Hepatocyte (in vitro differentiated cells): ENCODE results near the gene ADIPOR2. TPM values are rescaled to one million over a fixed set of nuclear protein-coding genes. Genes with fewer than 3 reads are reported as not detected.
"Not testable (repeated sequence)": the region's sequence is repeated elsewhere in the genome, so short reads cannot be mapped to it uniquely, and the experiment has no call there.

Experiments
- DNase-seq: peaks from one replicate; pipeline ENCODE4 v3.0.0-alpha.2; 2016; ENCODE audit warnings: low spot score
- H2AFZ ChIP-seq: fragments of 200-600 bp; sonication (generic); 2 replicates; pipeline ENCODE4 v1.6.0; 2016; ENCODE audit warnings: antibody characterized with exemption, mild to moderate bottlenecking
- H3K27ac ChIP-seq: fragments of 200-600 bp; sonication (generic); 2 replicates; pipeline ENCODE4 v1.5.1; 2016; ENCODE audit warnings: mild to moderate bottlenecking
- H3K27me3 ChIP-seq: fragments of 200-600 bp; sonication (generic); 2 replicates; pipeline ENCODE4 v1.6.1; 2016
- H3K36me3 ChIP-seq: fragments of 200-600 bp; sonication (generic); replicated peaks from 2 replicates; pipeline ENCODE4 v1.5.1; 2016; ENCODE audit warnings: low read depth; ENCODE audit not compliant: insufficient read depth
- H3K4me1 ChIP-seq: fragments of 200-600 bp; sonication (generic); 2 replicates; pipeline ENCODE4 v1.5.1; 2016; ENCODE audit warnings: mild to moderate bottlenecking, moderate library complexity; ENCODE audit not compliant: insufficient read depth
- H3K4me2 ChIP-seq: fragments of 200-600 bp; sonication (generic); 2 replicates; pipeline ENCODE4 v1.6.0; 2016
- H3K4me3 ChIP-seq: fragments of 200-600 bp; sonication (generic); 2 replicates; pipeline ENCODE4 v1.5.1; 2016; ENCODE audit warnings: mild to moderate bottlenecking
- H3K79me2 ChIP-seq: fragments of 200-600 bp; sonication (generic); 2 replicates; pipeline ENCODE4 v1.6.0; 2017; ENCODE audit warnings: mild to moderate bottlenecking
- H3K9me2 ChIP-seq: fragments of 200-600 bp; sonication (generic); replicated peaks from 2 replicates; pipeline ENCODE4 v1.6.0; 2017; ENCODE audit warnings: mild to moderate bottlenecking; ENCODE audit not compliant: insufficient read depth
- H3K9me3 ChIP-seq: fragments of 200-600 bp; sonication (generic); 2 replicates; pipeline ENCODE4 v1.5.1; 2016; ENCODE audit warnings: low read depth, mild to moderate bottlenecking
- H4K20me1 ChIP-seq: fragments of 200-600 bp; sonication (generic); 2 replicates; pipeline ENCODE4 v1.6.0; 2016; ENCODE audit warnings: mild to moderate bottlenecking; ENCODE audit not compliant: insufficient read depth, poor library complexity, severe bottlenecking
- EZH2 ChIP-seq: fragments of 200-600 bp; sonication (generic); IDR thresholded peaks from 2 replicates; pipeline ENCODE4 v1.6.1; 2016; ENCODE audit warnings: antibody characterized with exemption, mild to moderate bottlenecking, borderline replicate concordance
- EZH2phosphoT487 ChIP-seq: fragments of 200-600 bp; sonication (generic); IDR thresholded peaks from one replicate; pipeline ENCODE4 v1.6.1; 2018; ENCODE audit warnings: antibody characterized with exemption, mild to moderate bottlenecking, low read depth, moderate library complexity; ENCODE audit not compliant: unreplicated experiment, severe bottlenecking
- WGBS: methylation state at CpG from one replicate; pipeline ENCODE4 v1.1.6; 2016; ENCODE audit warnings: low lambda C conversion rate; ENCODE audit errors: missing lambda C conversion rate; 5-methylcytosine and 5-hydroxymethylcytosine counted together
- polyA plus RNA-seq: library from polyadenylated mRNA; unstranded; fragments of >200 nt; fragmentation: Nextera tagmentation; extraction: Ambion mirVana; gene quantifications from 2 replicates; pipeline ENCODE4 v1.2.1, GENCODE V29; 2016
- total RNA-seq: library from RNA; depleted of rRNA; stranded (reverse); fragments of >200 nt; gene quantifications from 2 replicates; pipeline ENCODE4 v1.2.3, GENCODE V29; 2014
- TF ChIP-seq, protein P1 (sequence below): fragments of 200-600 bp; sonication (generic); IDR thresholded peaks from 2 replicates; pipeline ENCODE4 v1.5.1; 2016; ENCODE audit warnings: antibody characterized with exemption, mild to moderate bottlenecking; ENCODE audit not compliant: poor library complexity

Gene ADIPOR2
- total and polyA plus RNA-seq, 2 experiments from 2014 or later = 10.4 to 47.3 TPM

DNA sequence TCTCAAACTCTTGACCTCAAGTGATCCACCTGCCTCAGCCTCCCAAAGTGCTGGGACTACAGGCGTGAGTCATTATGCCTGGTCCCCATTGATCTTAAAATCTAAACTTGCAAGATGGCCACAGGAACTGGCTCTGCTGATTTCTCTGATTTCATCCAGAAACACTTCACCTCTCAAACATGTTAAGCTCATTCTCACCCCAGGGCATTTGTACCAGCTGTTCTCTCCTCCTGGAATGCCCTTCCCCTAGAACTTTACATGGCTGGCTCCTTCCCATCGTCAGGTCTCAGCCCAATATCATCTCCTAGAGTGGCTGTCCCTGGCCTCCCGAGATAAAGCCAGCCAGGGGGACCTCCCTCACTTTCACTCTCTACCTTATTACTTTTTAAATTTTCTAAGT, 124.2 kb downstream of the ADIPOR2 start:
- H3K36me3 ChIP-seq = no peaks in the 10 kb centered on the region
- no peak for TF ChIP-seq EZH2
- TF ChIP-seq EZH2phosphoT487 = no peak
- TF ChIP-seq, protein P1, sequence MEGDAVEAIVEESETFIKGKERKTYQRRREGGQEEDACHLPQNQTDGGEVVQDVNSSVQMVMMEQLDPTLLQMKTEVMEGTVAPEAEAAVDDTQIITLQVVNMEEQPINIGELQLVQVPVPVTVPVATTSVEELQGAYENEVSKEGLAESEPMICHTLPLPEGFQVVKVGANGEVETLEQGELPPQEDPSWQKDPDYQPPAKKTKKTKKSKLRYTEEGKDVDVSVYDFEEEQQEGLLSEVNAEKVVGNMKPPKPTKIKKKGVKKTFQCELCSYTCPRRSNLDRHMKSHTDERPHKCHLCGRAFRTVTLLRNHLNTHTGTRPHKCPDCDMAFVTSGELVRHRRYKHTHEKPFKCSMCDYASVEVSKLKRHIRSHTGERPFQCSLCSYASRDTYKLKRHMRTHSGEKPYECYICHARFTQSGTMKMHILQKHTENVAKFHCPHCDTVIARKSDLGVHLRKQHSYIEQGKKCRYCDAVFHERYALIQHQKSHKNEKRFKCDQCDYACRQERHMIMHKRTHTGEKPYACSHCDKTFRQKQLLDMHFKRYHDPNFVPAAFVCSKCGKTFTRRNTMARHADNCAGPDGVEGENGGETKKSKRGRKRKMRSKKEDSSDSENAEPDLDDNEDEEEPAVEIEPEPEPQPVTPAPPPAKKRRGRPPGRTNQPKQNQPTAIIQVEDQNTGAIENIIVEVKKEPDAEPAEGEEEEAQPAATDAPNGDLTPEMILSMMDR = no peak
- H2AFZ ChIP-seq = no peak overlapping the region
- H3K9me3 ChIP-seq = no peaks in the 10 kb centered on the region
- 78% methylated on average over 3 of the region's 3 CpGs for WGBS
- DNase-seq = no peak
- H3K79me2 ChIP-seq = no peaks in the 10 kb centered on the region
- no peak overlapping the region for H3K27ac ChIP-seq
- peaks cover 8% of the 10 kb centered on the region for H3K27me3 ChIP-seq
- H3K4me1 ChIP-seq = no peaks in the 10 kb centered on the region
- H4K20me1 ChIP-seq = no peaks in the 10 kb centered on the region
- H3K4me2 ChIP-seq = no peak overlapping the region
- no peak overlapping the region for H3K4me3 ChIP-seq
- no peaks in the 10 kb centered on the region for H3K9me2 ChIP-seq

GRCh38 chr12:1815814-1816729, 125.2 kb downstream of the ADIPOR2 start:
- no peaks in the 10 kb centered on the region for H3K79me2 ChIP-seq
- TF ChIP-seq EZH2 = no peak
- no peak for TF ChIP-seq EZH2phosphoT487
- TF ChIP-seq, protein P1 = no peak
- no peaks in the 10 kb centered on the region for H3K4me1 ChIP-seq
- peak; percentile 45 for DNase-seq
- no peak overlapping the region for H2AFZ ChIP-seq
- no peaks in the 10 kb centered on the region for H3K36me3 ChIP-seq
- no peaks in the 10 kb centered on the region for H3K9me2 ChIP-seq
- peak overlapping the region; percentile 34 for H3K4me2 ChIP-seq
- H3K9me3 ChIP-seq = no peaks in the 10 kb centered on the region
- 52% methylated on average over 21 of the region's 21 CpGs for WGBS
- peaks cover 17% of the 10 kb centered on the region for H3K27me3 ChIP-seq
- H4K20me1 ChIP-seq = no peaks in the 10 kb centered on the region
- peak overlapping the region; percentile 32 for H3K27ac ChIP-seq
- no peak overlapping the region for H3K4me3 ChIP-seq

DNA sequence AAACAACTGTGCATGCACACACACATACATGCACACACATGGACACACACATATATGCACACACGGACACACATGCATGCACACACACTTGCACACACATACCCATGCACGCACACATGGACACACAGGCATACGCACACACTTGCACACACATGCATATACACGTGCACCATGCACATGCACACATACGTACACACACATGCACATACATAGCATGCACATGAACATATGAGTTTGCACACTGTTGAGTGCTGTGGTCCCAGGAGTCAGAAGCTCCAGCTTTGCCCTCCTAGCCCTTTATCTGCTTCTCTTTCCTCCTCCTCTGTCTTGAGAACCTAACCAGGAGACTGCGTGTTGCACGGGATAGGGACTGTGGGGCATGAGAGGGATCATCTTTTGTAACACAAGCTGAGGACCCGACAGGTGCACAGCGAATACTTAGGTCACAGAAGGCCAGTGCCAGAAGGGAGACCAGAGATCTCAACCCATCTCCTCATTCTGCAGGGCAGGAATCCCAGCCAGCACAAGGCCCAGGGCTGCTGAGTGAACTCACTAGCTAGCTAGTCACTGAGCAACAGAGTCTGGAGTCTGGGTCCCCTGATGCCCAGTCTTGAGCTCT, 126.0 kb downstream of the ADIPOR2 start:
- Histone ChIP-seq H3K4me2 (peak overlapping the region; percentile 34), H3K9me3 (no peaks in the 10 kb centered on the region), H3K9me2 (no peaks in the 10 kb centered on the region), H3K4me3 (no peak overlapping the region), H4K20me1 (no peaks in the 10 kb centered on the region), H2AFZ (no peak overlapping the region), H3K27ac (no peak overlapping the region), H3K4me1 (no peaks in the 10 kb centered on the region), H3K36me3 (no peaks in the 10 kb centered on the region), H3K79me2 (no peaks in the 10 kb centered on the region), H3K27me3 (peaks cover 24% of the 10 kb centered on the region)
- DNase-seq = no peak
- TF ChIP-seq, protein P1 = no peak
- TF ChIP-seq EZH2phosphoT487 = no peak
- no peak for TF ChIP-seq EZH2
- 95% methylated on average over 9 of the region's 9 CpGs for WGBS

- not testable (repeated sequence) for H3K4me1 ChIP-seq, H3K9me3 ChIP-seq, H3K4me3 ChIP-seq, H4K20me1 ChIP-seq, H3K79me2 ChIP-seq, H3K9me2 ChIP-seq, H2AFZ ChIP-seq, H3K36me3 ChIP-seq, H3K27ac ChIP-seq, H3K4me2 ChIP-seq, DNase-seq
- 91% methylated on average over 13 of the region's 28 CpGs for WGBS
- peaks cover 35% of the 10 kb centered on the region for H3K27me3 ChIP-seq
Measured at GRCh38 chr12:1817928-1818327, 127.1 kb downstream of the ADIPOR2 start.
